NCI-H2107 treated with DMSO at 0.1 percent for 48 hours (cell line): ENCODE measurements around the gene RPS3.
"Not testable (repeated sequence)": the region's sequence is repeated elsewhere in the genome, so short reads cannot be mapped to it uniquely, and the experiment has no call there.

Source experiments
- DNase-seq: peaks from one replicate; lab custom pipeline; 2025; ENCODE audit not compliant: unreplicated experiment; lab: John Stamatoyannopoulos, UW

Gene RPS3

GRCh38 chr11:75380245-75380644 lies 19.1 kb upstream of the RPS3 start:
- no peak for DNase-seq

GRCh38 chr11:75380716-75381420 lies 18.4 kb upstream of the RPS3 start:
- no peak for DNase-seq

- DNase-seq, result no peak
Observed at GRCh38 chr11:75383246-75383645, 16.1 kb upstream of the RPS3 start.

GRCh38 chr11:75384438-75385080 lies 14.8 kb upstream of the RPS3 start:
- peak; percentile 39 for DNase-seq

GRCh38 chr11:75386942-75387630 lies 12.2 kb upstream of the RPS3 start:
- no peak for DNase-seq

GRCh38 chr11:75387736-75388294 lies 11.5 kb upstream of the RPS3 start:
- no peak for DNase-seq

GRCh38 chr11:75388386-75389275 lies 10.7 kb upstream of the RPS3 start:
- DNase-seq, result peak; percentile 88

- no peak for DNase-seq
Observed at GRCh38 chr11:75389276-75389605, 10.1 kb upstream of the RPS3 start.

GRCh38 chr11:75389925-75390324 lies 9.4 kb upstream of the RPS3 start:
- no peak for DNase-seq

- no peak for DNase-seq
Observed at GRCh38 chr11:75394085-75394840, 5.1 kb upstream of the RPS3 start.

- no peak for DNase-seq
Observed at GRCh38 chr11:75398906-75399305, 412 bp upstream of the RPS3 start.

- DNase-seq, result no peak
Observed at GRCh38 chr11:75400146-75400865, 988 bp downstream of the RPS3 start.

- no peak for DNase-seq
Observed at GRCh38 chr11:75402002-75402773, 2.9 kb downstream of the RPS3 start.

GRCh38 chr11:75403037-75403436 lies 3.7 kb downstream of the RPS3 start:
- DNase-seq, result no peak

- DNase-seq, result no peak
Observed at GRCh38 chr11:75403983-75404658, 4.8 kb downstream of the RPS3 start.

- DNase-seq, result no peak
Observed at GRCh38 chr11:75406338-75406777, 7.0 kb downstream of the RPS3 start.

- DNase-seq, result no peak
Observed at GRCh38 chr11:75408957-75409219, 9.6 kb downstream of the RPS3 start.

GRCh38 chr11:75409971-75410370 lies 10.7 kb downstream of the RPS3 start:
- not testable (repeated sequence) for DNase-seq

GRCh38 chr11:75413146-75413545 lies 13.8 kb downstream of the RPS3 start:
- not testable (repeated sequence) for DNase-seq
